AG08396 (cell line): Measurements from ENCODE around the gene GALNTL6.

ENCODE experiments used
- DNase-seq: peaks from one replicate; pipeline ENCODE4 v3.0.0; 2012; ENCODE audit warnings: low spot score, mixed read lengths

The GALNTL6 gene

DNA sequence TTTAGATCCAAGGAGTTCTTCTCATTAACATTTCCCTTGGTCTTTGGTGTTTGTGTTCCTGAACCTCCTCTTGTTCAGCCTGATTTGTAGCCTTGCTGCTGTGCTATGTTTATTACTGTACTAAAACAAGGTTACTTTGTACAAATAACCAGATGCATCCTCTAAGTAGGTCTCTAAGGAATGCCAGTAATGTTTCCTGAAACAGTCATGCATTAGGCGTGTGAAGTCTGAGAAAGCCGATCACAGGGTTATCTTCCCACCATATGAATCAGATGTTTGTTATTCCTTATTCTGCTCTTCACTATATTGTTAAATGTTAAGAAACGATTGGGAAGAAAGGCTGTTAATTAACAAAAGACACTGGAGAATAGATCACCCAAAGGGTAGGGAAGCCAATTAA is 66.9 kb downstream of the GALNTL6 start:
- DNase-seq, result peak; percentile 9

DNA sequence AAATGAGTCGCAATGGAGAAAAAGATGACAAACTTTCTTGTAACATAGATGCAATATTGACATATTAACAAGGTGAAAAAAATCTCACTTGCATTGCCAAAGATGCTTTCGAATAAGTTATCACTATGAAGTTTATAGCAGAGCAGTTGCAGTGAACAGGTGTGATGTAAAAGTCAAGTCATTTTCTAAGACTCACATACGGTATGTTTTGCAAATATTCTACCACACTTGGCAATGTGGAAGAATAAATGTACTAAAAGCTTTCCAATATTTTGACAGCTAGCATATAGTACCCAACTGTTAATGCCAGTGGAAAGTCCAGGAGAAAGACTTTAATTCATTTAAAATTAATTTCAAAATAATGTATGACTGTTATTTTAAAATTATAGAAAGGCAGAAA is 76.5 kb downstream of the GALNTL6 start:
- no peak for DNase-seq

DNA sequence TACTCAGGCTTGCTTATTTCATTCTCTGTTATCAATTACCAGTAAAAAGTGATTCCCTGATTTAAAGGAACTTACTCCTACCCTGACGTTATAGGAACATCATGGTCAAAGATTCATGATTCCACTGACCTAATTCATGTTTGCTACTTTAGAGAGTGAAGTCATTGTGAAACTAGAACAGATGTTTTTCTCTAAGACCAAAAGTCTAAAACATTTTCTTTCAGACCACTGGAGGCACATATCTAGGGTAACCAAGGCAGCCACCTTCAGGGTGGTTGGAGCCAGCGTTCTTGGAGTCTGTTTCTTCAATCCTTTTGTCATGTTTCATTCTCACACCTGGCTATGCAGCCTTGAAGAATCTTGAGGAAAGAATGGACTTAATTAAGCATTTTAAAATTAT is 77.8 kb downstream of the GALNTL6 start:
- DNase-seq, result no peak

DNA sequence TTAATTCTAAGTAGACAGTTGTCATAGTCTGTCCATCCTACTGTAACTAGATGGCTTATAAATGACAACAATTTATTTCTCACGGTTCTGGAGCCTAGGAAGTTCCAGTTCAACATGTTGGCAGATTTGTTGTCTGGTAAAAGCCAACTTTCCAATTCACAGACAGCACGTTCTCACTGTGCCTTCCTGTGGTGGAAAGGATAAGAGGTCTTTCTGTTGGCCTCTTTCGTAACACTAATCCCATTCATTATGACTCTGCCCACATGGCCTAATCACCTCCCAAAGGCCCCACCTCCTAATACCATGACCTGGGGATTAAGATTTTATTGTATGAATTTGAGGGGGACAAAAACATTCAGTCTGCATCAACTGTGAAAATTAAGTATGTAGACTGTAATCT is 83.2 kb downstream of the GALNTL6 start:
- no peak for DNase-seq

DNA sequence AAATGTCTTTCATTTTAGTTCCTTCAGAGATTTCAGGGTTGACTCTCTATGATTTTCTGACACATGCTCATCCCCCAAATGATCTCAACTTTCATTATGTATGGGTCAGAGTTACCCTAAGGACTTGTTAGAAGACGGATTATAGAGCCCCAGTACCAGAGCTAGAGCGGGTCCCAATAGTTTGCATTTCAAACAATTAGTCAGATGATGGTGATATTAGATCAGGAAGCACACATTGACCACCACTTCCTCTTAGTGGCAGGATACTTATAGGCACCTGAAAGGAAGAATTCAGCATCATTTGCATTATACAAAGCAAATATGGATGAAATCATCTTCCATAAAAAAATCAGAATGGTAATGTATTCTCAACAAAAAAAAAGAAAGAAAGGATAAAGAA is 106.1 kb downstream of the GALNTL6 start:
- no peak for DNase-seq

DNA sequence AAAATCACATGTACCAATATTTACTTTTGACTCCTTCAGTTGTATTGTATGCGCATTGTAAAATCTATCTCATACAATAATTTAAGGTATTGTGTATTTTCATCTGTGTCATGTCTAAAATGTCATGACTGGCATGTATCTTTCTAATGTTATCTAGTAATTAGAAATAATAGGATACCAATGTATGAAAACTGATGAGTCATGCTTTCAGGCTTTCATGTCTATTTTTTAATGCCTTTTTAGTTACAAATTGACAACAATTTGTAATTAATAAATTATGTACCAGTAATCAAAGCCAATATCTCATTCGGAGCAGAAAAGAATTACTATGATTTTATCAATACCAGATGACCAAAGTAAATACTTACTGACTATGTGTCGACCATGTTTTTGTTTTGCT is 107.7 kb downstream of the GALNTL6 start:
- DNase-seq, result no peak

DNA sequence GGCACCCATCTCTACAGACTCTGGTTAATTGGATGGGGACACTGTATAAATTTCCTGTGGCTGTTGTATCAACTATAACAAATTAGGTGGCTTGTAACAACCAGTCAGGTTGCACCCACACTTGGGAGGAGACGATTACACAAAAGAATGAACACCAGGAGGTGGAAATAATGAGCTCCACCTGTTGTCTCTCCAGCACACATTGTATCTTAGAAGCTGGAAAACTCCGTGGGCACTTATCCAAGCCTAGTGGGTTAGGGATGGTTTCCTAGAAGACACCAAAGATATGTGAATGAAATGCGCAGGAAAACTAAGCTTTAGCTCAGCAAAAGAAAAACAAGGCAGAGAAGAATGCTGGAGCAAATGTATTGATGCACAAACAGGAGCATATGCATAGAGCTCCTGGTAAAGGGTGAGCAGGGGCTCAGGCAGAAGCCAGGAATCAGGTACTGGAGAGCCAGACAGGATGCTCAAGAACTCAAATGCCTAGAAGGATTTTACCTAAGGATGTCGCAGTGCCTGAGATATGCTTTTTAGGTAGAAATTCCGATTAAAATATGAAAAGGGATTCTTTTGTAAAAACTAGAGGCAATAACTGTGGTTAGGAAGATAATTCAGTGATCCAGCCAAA is 111.7 kb downstream of the GALNTL6 start:
- no peak for DNase-seq

DNA sequence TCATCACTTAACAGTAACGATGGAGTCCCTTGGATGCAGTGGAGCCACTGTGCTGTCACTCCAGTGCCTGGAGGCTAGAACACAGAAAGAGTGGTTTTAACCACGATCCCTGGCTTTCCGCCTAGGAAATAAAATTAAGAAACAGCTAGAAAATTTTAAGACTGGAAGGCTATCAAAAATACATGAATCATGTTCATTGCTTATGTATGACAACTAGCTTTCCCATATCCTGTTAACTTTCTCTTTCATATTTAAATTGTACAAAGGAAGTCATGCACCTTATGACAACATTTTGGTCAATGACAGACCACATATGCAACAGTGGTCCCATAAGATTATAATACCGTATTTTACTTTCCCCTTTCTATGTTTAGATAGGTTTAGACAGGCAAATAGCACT is 115.1 kb downstream of the GALNTL6 start:
- DNase-seq, result no peak

DNA sequence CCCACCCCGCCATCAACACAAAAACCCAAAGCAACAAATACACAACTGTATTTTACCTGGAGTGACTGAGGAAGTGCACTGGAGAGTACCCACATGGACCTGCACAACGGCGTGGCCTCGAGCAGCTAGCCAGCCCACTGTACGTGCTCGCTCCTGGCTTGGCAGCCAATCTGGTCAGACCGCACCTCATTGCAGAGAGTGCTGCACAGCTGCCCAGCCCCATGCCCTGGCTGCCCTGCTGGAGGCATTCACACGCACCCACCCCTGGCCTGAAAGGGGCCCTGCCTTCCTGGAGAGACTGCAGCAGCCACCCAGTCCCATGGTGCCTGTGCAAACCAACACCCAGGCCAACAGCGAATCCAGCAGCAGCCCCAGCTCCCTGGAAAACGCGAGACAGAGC is 116.3 kb downstream of the GALNTL6 start:
- DNase-seq, result no peak

DNA sequence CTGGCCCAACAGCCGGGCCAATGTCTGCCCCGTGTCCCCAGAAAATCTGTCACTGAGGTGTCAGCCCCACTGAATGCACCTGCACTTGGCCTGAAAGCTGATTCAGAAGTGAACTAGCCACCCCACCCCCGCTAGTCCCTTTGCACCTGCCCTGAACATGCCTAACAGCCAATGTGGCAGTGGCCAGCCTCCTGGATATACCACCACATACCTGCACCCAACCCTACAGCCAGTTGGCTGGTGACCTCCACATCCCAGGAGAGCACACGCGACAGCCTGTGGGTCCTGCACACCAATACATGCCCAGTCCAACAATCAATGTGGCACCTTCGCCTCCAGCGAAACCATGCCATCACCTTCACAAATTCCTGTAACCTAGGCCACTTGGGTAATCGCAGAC is 116.7 kb downstream of the GALNTL6 start:
- DNase-seq, result no peak

DNA sequence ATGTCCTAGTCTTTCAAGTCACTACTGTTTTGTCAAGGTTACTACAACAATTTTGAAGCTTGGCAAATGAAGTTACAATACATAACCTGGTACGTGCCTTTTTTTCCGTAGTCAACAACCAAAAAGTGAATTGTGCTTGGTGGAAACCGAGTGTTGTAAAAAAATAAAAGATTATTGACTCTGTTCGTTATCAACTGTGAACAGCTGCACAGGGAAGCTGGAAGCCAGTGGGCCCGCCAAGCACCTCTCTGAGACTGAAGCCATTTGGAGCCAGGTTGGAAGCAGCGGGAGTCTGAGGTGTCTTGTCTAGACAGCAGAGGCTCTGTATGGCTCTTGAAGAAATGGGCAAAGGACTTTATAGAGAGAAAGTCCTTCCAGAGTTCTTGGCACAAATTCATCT is 119.0 kb downstream of the GALNTL6 start:
- no peak for DNase-seq

DNA sequence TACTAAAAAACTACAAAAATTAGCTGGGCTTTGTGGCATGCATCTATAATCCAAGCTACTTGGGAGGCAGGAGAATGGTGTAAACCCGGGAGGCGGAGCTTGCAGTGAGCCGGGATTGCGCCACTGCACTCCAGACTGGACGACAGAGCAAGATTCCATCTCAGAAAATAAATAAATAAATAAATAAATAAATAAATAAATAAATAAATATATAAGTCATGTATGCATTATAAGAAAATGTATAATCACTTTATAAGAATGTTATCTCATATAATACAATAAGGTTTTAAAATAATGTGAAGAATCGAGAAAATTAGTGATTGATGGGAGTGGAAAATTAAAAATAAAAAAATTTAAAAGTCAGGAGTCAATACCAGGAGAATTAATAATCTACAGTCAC is 127.5 kb downstream of the GALNTL6 start:
- DNase-seq, result no peak

DNA sequence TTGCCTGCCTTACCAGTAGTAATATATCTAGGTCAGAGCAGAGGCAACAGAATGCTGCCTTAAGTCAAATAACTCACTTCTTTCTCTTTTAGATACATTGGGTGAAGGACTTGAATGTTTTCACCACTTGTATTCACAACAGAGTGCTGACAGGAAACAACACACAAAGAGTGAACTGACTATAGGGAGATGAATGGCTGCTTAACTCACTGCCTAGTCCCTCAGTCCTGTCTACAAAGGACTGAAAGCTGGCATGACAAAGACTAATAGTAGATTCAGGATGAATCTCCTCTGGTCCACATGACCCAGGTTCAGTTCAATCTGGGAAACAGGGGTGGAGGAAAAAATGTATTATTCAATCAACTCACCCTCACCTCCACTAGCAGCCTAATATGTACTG is 134.2 kb downstream of the GALNTL6 start:
- no peak for DNase-seq

DNA sequence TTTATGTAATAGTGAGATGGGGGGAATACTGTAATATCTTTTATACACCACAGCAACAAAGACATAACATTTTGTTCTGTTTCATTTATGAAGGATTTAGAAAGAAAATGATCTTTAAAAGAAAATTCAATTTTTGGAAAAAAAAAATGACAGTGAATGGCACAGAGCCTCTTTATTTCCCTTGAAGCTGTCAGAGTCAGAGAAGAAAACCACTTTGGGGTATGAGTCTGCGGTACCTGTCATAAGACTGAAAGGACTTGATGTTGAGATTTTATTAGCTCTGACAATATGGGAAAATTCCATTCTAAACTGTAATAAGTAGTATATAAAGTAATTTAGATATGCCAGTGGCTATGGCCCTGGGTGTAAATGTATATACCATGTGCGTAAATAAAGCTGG is 134.8 kb downstream of the GALNTL6 start:
- no peak for DNase-seq

DNA sequence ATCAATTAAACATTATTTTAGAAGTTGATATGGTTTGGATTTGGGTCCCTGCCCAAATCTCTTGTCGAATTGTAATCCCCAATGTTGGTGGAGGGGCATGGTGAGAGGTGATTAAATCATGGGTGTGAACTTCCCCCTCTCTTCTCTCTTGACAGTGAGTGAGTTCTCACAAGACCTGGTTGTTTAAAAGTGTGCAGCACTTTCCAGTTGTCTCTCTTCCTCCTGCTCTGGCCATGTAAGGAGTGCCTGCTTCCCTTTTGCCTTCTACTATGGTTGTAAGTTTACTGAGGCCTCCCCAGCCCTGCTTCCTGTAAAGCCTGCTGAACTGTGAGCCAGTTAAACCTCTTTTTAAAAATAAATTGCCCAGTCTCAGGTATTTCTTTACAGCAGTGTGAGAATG is 141.4 kb downstream of the GALNTL6 start:
- DNase-seq, result no peak

DNA sequence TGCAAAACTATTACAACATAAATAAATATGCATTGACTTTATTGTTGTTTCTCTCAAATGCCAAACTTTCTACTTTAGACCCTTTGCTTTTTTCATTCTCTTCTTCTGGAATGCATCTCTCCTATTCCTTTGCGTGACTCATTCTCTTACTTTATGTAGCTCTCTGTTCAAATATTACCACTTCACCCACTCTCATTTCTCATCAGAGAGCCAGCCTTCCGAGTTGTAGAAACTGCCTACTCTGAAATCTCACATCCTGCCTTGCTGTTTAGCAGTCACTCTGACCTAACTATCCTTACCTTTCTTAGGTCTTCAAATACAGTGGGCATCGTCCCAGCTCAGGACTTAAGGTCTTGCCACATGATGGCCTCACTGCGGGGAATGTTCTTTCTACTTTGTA is 143.5 kb downstream of the GALNTL6 start:
- no peak for DNase-seq

DNA sequence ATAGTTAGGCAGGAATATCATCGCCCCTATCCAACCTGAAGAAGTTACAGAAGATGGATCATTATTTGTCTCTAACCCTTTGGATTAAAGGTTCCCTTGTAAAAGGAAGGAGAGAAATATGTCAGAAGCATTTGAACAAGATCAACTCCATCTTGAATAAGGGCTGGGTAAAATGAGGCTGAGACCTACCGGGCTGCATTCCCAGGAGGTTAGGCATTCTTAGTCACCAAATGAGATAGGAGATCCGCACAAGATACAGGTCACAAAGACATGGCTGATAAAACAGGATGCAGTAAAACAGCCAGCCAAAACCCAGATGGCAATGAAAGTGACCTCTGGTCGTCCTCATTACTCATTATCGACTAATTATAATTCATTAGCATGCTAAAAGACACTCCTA is 148.9 kb downstream of the GALNTL6 start:
- DNase-seq, result no peak

DNA sequence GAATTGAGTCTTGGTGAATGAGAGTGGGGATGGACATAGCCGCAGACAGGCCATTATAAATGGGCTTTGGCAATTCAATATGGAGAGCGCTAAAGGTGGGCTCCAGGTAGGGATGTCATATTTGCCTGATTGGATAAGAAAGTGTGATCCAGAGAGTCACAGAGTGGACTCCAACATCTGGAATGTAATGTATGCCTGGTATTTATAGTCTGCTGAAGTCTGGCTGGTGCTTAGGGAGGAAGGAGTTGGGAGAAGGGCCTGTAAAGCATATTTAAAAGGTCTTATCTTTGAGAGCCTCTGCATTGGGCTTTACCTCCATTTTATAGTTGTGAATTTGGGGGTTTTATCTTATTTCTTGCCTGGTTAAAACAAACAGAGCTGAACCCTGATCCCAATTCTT is 153.2 kb downstream of the GALNTL6 start:
- DNase-seq, result no peak

DNA sequence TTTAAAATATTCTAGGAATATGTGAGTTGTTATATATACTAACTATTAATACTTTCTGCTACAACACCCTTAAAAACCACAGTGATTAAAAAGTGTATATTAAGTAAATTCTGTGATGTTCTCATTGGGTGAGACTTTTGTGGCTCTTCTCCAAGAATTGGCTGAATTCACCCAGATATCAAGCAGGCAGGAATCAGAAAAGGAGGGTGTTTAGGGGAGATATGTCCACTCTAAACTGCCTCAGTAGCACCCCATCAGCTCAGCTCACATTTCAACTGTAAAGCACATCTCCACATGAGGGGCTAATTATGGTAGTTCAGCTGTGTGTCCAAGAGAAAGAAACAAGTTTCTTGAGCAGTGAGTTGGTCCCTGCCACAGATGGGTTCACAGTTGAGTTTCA is 165.0 kb downstream of the GALNTL6 start:
- no peak for DNase-seq

DNA sequence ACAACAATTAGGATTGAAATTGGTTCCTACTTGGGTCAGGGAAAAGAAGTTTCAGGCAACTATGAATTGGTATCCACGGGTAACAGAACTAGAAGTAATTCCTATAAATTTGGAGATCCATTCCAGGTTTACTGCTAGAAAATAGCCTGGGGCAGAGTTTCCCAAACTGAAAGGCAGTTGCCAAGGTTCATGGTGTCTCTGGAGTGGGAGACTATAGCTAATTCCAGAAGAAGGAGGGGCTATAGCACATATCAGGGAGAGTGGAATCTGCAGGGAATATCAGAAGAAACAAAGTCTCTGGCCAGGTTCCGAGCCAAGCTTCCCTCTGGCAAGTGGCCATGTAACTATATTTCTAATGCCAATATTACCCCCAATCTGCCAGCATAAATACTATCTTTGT is 166.3 kb downstream of the GALNTL6 start:
- DNase-seq, result no peak

DNA sequence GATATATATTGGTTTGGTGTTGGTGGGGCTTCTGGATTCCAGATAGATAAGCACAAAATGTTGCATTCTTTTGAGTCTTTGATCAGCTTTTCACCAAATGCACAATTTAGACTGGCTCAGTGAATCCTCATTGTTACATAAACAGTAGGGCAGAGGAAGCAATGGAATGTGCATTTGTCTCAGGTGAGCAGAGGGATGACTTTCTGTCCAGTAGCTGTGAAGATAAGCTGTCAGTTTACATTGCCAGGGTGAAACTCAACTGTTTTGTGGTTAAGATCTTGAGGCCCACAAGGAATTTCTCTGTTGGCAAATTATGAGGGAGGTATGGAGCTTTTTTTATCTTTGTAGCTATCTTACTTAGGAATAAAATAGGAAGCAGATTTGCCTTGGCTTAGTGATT is 168.0 kb downstream of the GALNTL6 start:
- no peak for DNase-seq

DNA sequence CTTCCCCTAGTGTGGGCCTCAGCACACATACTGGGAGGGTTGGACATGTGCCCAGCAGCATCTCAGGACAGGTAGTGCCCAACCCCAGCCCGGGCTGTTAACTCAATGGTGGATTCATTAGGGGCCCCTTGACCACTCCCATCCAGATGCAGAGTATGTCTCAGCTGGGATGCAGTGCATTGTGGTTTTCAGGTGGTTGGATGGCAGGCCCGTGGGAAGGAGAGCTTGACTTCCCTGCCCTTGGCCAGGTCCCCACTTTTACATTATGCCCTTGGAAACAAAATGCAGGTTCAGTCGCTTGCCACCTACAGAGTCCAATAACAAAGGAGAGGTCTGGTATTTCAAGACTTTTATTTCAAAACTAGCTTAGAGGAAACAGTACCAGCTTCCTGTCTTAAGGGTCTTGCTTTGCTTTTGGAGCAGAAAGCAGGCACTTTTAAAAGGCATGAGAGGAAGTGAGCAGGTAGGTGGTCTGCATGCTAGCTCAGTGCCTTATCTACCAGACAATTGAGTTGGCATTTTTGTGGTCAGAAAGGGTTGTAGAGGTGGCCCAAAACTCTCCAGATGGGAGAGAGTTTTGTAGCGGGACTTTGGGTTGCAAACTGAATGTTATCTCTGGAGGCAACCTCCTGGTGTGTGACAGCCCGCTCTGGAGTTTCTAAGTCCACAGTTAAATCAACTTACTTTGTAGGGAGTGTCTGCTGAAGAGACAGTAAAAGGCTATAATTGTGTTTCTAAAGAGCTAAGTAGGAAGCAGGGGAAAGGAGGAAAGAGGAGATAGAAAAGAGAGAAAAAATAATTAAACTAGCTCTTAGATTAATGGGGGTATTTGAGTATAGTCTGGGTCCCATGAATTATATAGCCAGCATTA is 171.0 kb downstream of the GALNTL6 start:
- DNase-seq, result no peak

DNA sequence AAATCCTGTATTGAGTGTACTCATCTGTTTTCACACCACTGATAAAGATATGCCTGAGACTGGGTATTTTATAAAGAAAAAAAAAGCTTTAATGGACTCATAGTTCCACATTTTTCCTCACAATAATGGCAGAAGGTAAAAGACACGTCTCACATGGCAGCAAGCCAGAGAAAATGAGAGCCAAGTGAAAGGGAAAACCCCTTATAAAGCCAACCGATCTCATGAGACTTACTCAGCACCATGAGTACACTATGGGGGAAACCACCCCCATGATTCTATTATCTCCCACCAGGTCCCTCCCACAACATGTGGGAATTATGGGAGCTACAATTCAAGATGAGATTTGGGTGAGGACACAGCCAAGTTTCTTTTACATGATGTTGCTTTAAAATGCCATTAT is 171.9 kb downstream of the GALNTL6 start:
- DNase-seq, result no peak

DNA sequence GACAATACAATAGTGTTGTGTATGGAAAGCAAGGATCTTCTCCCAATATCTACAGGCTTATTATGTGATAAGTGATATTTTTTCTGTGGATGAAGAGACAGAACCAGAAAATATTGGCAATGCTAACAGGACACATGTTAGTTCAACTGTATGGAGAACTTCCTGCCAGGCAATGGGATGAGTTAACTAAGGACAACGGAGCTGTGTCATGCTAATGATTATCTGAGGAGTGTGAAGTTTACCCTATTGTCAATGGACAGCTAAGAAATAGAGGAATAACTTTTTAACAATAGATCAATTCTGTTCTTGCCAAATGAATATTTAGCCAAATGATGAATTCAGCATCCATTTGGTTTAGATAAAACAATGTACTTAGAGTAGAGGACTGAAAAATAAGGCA is 180.0 kb downstream of the GALNTL6 start:
- no peak for DNase-seq
